ENCODE results near the gene WDSUB1.

Gene WDSUB1

GRCh38 chr2:159199761-159200465 is 86.6 kb downstream of the WDSUB1 start:
- no peak for TF ChIP-seq CTCF (IDR thresholded peaks at IDR 0.05; ENCODE audit: low read depth, low read length)
- DNase-seq (ENCODE audit: low read depth, low spot score) = no peak
- in situ Hi-C loops (cut with HindIII; ENCODE audit: low sequenced_read_pairs) = no loop called here
- H3K4me3 ChIP-seq (ENCODE audit: low read depth, low read length) = no peak overlapping the region

- in situ Hi-C loops (cut with HindIII; ENCODE audit: low sequenced_read_pairs) = no loop called here
- H3K4me3 ChIP-seq (ENCODE audit: low read depth, low read length) = no peak overlapping the region
- no peak for TF ChIP-seq CTCF (IDR thresholded peaks at IDR 0.05; ENCODE audit: low read depth, low read length)
- DNase-seq (ENCODE audit: low read depth, low spot score) = no peak
These were observed 87.3 kb downstream of the WDSUB1 start for GRCh38 chr2:159199236-159199635.

DNA sequence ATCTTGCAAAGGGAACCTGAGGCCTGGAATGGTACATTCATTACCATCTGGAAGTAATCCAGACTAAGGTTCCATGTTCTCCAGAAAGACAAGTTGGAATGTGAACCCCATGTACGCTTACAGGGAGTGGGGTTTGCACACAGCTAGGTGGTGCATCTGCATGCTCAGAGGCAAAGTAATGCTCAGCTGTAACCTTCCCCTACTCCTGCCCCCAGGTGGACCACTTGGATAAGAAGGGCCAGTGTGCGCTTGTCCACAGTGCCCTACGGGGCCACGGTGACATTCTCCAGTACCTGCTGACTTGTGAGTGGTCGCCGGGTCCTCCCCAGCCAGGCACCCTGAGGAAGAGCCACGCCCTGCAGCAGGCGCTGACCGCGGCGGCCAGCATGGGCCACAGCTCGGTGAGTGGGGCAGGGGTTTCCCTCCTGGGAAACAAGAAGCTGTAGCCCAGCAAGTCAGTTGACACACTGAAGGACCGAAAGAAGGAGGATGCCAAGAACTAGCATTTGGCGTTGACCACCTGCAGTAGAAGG is 90.0 kb downstream of the WDSUB1 start:
- no peak for DNase-seq (ENCODE audit: low read depth, low spot score)
- in situ Hi-C loops (cut with HindIII; ENCODE audit: low sequenced_read_pairs) = no loop called here
- TF ChIP-seq CTCF (IDR thresholded peaks at IDR 0.05; ENCODE audit: low read depth, low read length) = no peak
- H3K4me3 ChIP-seq (ENCODE audit: low read depth, low read length) = no peak overlapping the region

DNA sequence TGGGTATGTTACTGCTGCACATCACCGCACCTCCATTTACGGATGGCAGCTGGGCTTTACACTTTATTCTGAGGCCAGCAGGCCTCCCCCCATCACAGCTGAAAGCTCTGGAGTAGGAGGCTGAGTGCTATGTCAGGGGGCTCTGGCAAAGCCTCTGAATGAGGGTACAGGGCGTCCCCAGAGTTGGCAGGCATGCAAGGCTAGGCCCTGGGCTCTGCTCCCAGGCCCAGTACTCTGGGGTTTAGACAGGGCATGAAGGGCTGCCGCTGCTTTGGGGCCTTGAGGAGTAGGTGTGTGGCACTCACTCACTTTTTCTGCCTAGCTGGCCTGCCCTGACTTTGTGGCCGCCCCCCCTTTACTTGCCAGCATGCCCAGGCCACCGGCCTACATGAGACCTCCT is 90.8 kb downstream of the WDSUB1 start:
- TF ChIP-seq CTCF (IDR thresholded peaks at IDR 0.05; ENCODE audit: low read depth, low read length) = no peak
- no peak for DNase-seq (ENCODE audit: low read depth, low spot score)
- no peak overlapping the region for H3K4me3 ChIP-seq (ENCODE audit: low read depth, low read length)
- in situ Hi-C loops (cut with HindIII; ENCODE audit: low sequenced_read_pairs) = no loop called here

DNA sequence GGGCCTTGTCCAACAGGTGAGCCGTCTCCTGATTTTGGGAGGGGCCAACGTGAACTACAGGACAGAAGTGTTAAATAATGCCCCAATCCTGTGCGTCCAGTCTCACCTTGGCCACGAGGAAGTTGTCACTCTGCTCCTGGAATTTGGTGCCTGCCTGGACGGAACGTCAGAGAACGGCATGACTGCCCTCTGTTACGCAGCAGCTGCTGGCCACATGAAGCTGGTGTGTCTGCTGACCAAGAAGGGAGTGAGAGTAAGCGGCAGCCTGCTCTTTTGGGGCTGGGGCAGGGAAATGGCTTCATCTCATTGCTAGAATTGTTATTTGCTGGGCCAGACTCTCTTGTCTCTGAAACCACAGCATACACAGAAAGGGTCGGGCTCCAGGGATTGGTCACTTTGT is 92.3 kb downstream of the WDSUB1 start:
- in situ Hi-C loops (cut with HindIII; ENCODE audit: low sequenced_read_pairs) = no loop called here
- no peak overlapping the region for H3K4me3 ChIP-seq (ENCODE audit: low read depth, low read length)
- no peak for DNase-seq (ENCODE audit: low read depth, low spot score)
- TF ChIP-seq CTCF (IDR thresholded peaks at IDR 0.05; ENCODE audit: low read depth, low read length) = no peak

DNA sequence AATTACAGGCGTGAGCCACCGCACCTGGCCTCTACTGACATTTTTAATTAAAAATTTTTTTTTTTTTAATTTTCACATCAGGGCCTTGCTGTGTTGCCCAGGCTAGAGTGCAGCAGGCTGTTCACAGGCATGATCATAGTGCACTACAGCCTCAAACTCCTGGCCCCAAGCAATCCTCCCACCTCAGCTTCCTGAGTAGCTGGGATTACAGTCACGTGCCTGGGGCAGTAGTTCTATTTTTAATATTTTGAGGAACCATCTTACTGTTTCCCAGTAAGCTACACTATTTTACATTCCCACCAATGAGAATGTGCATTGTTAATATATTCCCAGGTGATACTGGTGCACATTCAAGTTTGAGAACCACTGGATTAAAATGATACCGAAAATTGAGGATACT is 92.7 kb downstream of the WDSUB1 start:
- in situ Hi-C loops (cut with HindIII; ENCODE audit: low sequenced_read_pairs) = no loop called here
- no peak for DNase-seq (ENCODE audit: low read depth, low spot score)
- no peak for TF ChIP-seq CTCF (IDR thresholded peaks at IDR 0.05; ENCODE audit: low read depth, low read length)
- no peak overlapping the region for H3K4me3 ChIP-seq (ENCODE audit: low read depth, low read length)
